Activated naive CD4-positive, alpha-beta T cell treated with anti-CD3 and anti-CD28 coated beads, Interleukin-2, amount 50 U/mL, for 24 hours (primary cell): ENCODE results near the gene CCDC27.

Source experiments
- H3K27ac Mint-ChIP-seq: one replicate; pipeline ENCODE4 v1.8.0; 2021; ENCODE audit warnings: mild to moderate bottlenecking, mixed read lengths
- H3K27me3 Mint-ChIP-seq: one replicate; pipeline ENCODE4 v1.8.0; 2021; ENCODE audit warnings: mixed read lengths
- H3K36me3 Mint-ChIP-seq: one replicate; pipeline ENCODE4 v1.8.0; 2021; ENCODE audit warnings: mixed read lengths
- H3K4me1 Mint-ChIP-seq: one replicate; pipeline ENCODE4 v1.8.0; 2021; ENCODE audit warnings: mixed read lengths
- H3K4me3 Mint-ChIP-seq: one replicate; pipeline ENCODE4 v1.8.0; 2021; ENCODE audit warnings: mild to moderate bottlenecking, mixed read lengths
- H3K9me3 Mint-ChIP-seq: one replicate; pipeline ENCODE4 v1.8.0; 2021; ENCODE audit warnings: mixed read lengths

CCDC27 gene

DNA sequence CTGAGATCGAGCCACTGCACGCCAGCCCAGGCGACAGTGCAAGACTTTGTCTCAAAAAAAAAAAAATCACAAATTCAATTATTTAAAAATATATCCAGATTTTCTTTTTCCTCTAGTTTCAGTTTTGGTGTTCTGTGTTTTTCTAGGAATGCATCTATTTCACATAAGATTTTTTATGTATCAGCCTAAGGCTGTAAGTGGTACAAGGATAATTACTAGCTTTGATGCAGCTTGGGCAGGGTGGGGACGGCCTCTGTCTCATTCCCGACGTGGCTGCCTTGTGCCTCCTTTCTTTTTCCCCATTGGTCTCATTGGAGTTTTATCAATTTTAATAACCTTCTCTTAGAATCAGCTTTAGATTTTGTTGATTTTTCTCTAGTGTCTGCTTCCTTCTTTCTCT lies 6.9 kb downstream of the CCDC27 start:
- no peaks in the 10 kb centered on the region for H3K36me3 Mint-ChIP-seq
- peaks cover 12% of the 10 kb centered on the region for H3K27me3 Mint-ChIP-seq
- no peaks in the 10 kb centered on the region for H3K4me1 Mint-ChIP-seq
- H3K27ac Mint-ChIP-seq, result no peak overlapping the region
- H3K9me3 Mint-ChIP-seq, result no peaks in the 10 kb centered on the region
- H3K4me3 Mint-ChIP-seq, result no peak overlapping the region

DNA sequence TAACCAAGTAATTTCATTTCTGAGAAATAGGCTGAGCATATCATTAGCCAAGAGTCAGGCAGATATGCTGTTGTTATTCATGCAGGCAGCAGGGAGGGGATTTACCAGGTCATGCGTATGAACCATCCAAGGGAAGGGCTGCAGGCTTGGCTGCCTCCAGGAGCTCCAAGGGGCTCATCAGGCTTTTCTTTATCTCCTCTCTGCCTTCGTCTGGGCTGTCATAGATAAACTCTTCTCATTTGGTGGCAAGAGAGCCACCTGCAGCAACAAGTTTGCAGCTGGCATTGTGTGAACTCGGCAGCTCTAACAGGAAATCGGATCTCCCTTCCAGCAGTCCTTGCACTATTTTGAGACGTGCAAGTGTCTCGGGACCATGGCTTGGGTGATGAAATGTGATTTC lies 7.5 kb downstream of the CCDC27 start:
- no peaks in the 10 kb centered on the region for H3K36me3 Mint-ChIP-seq
- H3K9me3 Mint-ChIP-seq, result no peaks in the 10 kb centered on the region
- H3K4me1 Mint-ChIP-seq, result no peaks in the 10 kb centered on the region
- no peak overlapping the region for H3K4me3 Mint-ChIP-seq
- peaks cover 14% of the 10 kb centered on the region for H3K27me3 Mint-ChIP-seq
- no peak overlapping the region for H3K27ac Mint-ChIP-seq

DNA sequence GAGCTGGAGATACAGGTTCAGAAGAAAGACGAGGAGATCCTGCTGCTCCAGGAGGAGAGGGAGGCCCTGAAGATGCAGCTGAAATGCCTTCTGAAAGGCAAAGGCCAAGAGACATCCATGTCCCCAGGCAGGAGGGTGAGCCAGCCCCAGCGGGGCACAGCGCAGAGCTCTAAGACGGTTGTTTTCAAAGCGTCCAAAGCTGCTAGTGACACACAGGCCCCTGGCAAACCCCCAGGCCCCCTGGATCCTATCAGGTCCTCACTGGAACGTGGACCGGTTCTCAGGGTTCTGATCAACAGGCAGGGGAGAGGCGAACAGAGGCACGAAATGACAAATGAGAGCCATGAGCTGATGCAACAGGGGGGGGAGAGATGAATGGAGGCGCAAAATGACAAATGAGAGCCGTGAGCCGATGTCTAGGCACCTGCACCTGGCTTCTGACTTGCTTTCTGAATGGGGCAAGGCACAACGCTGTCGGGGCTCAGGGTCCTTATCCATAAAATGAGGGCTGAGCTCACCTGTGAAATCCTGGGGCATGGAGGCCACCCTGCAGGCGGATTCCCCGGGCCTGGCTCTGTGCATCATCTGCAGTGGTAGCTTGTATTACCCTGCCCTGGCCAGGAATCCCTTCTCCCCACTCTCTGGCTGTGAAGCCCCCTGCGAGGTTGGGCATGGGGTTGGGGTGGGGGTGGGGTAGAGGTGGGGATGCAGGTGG lies 9.2 kb downstream of the CCDC27 start:
- Mint-ChIP-seq H3K27me3 (peaks cover 14% of the 10 kb centered on the region), H3K9me3 (no peaks in the 10 kb centered on the region), H3K4me1 (no peaks in the 10 kb centered on the region), H3K36me3 (no peaks in the 10 kb centered on the region), H3K27ac (no peak overlapping the region), H3K4me3 (no peak overlapping the region)

DNA sequence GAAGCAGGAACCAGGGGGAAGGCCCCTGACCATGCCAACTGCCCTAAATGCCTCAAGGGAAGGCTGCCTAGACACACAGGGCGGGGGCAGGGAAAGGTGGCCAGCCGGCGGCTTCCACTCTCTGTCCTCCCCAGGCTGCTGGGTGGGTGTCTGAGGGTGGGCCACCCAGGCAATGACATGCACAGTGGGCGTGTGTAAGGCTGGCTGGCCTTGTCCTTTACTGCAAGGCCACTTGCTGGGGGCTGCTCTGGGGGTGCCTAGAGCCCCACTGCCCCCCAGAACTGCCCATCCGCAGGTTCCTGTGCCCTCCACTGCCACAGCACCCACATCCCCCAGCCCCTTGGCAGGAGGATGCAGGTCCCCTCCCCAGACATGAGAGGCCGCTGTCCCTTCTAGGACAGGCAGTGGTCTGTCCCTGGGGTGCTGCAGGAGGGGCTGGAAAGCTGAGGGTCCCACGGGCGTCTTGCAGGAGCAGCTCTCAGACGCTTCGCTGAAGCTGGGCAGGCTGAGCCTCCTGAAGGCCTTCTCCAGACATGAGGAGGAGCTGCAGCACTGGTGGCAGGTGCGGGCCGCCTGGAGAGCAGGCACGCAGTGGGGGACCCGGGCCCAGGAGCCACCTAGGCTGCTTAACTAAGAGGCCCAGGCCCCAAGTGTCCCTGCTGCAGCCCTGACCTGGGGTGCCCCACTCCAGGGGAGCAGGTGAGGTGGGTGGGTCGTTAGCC lies 10.1 kb downstream of the CCDC27 start:
- Mint-ChIP-seq H3K4me3 (no peak overlapping the region), H3K4me1 (no peaks in the 10 kb centered on the region), H3K9me3 (no peaks in the 10 kb centered on the region), H3K27ac (no peak overlapping the region), H3K36me3 (no peaks in the 10 kb centered on the region), H3K27me3 (peaks cover 14% of the 10 kb centered on the region)

DNA sequence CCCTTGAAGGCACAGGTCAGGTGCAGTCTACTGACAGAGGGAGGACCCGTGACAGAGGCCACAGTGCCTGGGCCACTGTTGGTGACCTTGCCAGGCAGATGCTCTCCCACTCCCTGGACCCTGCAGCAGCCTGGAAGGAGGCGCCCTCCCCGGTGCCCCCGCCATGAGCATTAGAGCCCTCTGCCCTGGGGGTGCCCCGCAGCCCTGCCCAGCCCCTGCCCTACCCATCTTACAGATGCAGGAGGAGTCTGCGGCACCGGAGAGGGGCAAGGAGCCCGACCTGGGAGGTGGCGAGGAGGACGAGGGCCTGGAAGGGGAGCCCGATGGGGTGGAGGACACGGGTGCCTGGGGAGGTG lies 10.6 kb downstream of the CCDC27 start:
- H3K27ac Mint-ChIP-seq, result no peak overlapping the region
- no peaks in the 10 kb centered on the region for H3K36me3 Mint-ChIP-seq
- no peak overlapping the region for H3K4me3 Mint-ChIP-seq
- H3K27me3 Mint-ChIP-seq, result peaks cover 14% of the 10 kb centered on the region
- no peaks in the 10 kb centered on the region for H3K4me1 Mint-ChIP-seq
- no peaks in the 10 kb centered on the region for H3K9me3 Mint-ChIP-seq

DNA sequence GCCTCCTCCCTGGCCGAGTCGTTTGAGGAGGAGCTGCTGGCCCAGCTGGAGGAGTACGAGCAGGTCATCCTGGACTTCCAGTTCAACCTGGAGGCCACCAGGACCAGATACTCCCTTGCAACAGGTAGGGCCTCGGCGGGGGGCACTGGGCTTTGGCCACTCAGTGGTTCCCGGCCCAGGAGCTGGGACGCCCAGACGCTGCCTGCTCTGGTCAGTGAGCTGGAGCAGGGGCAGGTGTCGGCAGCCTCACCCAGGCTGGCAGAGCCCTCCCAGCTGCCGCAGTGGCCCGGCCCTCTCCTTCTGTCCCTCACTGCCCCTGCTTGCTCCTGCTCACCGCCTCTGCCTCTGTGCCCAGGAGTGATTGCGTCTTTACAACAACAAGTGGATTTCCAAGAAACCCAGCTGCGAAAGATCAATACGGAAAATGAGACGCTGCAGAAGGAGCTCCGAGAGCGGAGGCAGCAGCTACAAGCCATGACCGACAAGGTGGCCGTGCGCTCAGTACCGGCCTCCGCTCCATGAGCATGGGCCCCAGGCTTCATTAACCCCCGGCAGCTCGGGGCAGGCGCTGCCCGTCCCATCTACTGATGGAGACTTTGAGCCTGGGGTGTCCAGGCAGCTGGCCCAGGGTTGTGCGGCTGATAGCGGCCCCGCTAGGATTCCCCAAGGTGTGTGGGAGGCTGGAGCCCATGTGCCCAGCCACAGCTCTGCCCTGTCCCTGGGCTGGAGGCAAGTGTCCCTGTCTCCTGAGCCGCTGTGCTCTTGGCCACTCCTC lies 11.3 kb downstream of the CCDC27 start:
- peaks cover 14% of the 10 kb centered on the region for H3K27me3 Mint-ChIP-seq
- no peaks in the 10 kb centered on the region for H3K36me3 Mint-ChIP-seq

DNA sequence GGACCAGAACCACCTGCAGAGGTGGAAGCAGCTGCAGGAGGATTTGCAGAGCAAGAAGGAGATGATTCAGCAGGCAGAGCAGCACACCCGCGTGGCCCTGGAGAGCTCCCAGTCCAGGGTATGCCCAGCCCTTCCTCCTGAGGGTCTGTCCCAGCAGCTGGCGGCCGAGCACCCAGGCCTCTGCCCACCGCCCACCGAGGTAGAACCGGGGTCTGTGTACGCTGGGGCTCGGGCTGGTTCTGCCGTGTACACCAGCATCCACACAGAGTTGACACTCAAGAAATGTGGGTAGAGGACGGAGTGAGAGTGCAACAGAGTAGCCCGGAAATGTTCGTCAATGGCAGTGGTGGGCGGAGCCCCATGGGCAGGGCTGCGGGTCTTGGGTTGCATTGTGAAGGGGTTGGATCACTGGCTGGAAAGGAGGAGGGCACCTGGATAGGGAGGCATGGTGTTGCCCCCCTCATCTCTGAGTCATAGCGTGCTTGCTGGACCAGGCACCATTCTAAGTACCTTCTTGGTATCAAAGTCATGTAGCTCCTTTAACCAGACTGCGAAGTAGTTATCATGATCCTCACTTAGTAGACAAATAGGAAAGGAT lies 15.2 kb downstream of the CCDC27 start:
- no peak overlapping the region for H3K4me3 Mint-ChIP-seq
- no peaks in the 10 kb centered on the region for H3K9me3 Mint-ChIP-seq
- H3K27ac Mint-ChIP-seq, result no peak overlapping the region
- peaks cover 10% of the 10 kb centered on the region for H3K4me1 Mint-ChIP-seq
- H3K27me3 Mint-ChIP-seq, result peaks cover 3% of the 10 kb centered on the region
- H3K36me3 Mint-ChIP-seq, result no peaks in the 10 kb centered on the region

More for the DNA sequence above, 11.3 kb downstream of the CCDC27 start:
- Mint-ChIP-seq H3K4me3 (no peak overlapping the region), H3K9me3 (no peaks in the 10 kb centered on the region), H3K4me1 (no peaks in the 10 kb centered on the region), H3K27ac (no peak overlapping the region)

DNA sequence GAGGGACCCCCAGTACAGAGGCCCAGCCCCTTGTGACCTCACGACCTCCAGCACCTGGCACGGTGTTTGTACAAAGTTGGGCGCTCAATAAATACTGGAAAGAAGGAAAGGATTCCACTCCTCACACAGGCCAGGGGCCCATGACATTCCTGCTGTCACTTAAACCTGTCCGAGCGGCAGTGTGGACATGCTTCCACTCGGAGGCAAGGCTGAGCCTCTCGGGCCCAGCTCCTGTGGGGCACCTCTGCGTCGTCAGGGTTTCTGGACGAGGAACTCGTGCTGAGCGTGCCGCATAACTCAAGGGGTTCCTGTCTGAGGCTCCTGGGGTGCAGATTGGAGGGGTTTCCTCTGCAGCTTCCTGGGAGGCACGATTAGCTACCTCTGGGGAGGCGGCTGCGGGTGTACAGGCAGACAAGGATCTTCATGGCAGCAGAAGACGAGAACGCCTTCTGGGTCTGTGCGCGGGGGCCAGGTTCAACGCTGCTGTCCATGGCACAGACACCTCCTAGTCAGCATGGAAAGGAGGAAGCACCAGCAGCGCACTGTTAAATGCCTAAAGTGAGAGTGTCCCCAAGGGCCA lies 16.7 kb downstream of the CCDC27 start:
- Mint-ChIP-seq H3K4me1 (peaks cover 10% of the 10 kb centered on the region), H3K27ac (peak overlapping the region; percentile 12), H3K4me3 (no peak overlapping the region), H3K36me3 (no peaks in the 10 kb centered on the region), H3K9me3 (no peaks in the 10 kb centered on the region), H3K27me3 (peaks cover 2% of the 10 kb centered on the region)

DNA sequence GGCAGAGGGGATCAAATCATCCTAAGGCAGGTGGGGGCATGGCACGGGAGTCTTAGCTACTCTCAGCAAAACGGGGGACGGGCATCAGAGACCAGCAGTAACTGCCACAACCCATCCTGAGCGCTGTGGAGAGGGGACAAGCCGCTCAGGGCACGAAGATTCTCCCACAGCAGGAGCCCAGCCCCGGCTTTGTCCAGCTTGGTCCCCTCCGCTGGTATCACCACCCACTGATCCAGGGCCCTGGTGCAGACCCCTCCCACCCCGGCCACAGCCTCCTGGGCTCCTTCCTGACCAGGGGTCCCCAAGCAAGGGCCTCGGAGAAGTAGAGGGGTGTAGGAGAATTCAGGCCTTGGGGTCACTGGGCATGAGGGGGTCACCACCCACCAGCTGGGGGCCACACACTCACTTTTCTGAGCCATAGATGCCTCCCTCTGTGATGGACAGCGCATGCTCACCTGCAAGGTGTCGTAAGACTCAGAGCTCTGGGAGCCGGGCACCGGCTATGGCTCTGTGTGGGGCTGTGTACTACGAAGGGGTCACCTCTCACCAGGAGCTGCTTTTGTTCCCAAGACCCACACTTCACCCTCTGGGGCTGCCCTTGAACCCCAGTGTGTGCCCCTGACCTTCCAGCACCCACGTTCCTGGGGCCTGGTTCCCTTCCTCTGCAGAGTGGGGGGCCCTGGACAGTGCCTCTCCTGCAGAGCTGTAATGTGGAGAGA lies 18.0 kb downstream of the CCDC27 start:
- H3K36me3 Mint-ChIP-seq, result no peaks in the 10 kb centered on the region
- H3K9me3 Mint-ChIP-seq, result no peaks in the 10 kb centered on the region
- no peaks in the 10 kb centered on the region for H3K27me3 Mint-ChIP-seq
- H3K27ac Mint-ChIP-seq, result no peak overlapping the region
- H3K4me1 Mint-ChIP-seq, result peaks cover 10% of the 10 kb centered on the region
- H3K4me3 Mint-ChIP-seq, result no peak overlapping the region

DNA sequence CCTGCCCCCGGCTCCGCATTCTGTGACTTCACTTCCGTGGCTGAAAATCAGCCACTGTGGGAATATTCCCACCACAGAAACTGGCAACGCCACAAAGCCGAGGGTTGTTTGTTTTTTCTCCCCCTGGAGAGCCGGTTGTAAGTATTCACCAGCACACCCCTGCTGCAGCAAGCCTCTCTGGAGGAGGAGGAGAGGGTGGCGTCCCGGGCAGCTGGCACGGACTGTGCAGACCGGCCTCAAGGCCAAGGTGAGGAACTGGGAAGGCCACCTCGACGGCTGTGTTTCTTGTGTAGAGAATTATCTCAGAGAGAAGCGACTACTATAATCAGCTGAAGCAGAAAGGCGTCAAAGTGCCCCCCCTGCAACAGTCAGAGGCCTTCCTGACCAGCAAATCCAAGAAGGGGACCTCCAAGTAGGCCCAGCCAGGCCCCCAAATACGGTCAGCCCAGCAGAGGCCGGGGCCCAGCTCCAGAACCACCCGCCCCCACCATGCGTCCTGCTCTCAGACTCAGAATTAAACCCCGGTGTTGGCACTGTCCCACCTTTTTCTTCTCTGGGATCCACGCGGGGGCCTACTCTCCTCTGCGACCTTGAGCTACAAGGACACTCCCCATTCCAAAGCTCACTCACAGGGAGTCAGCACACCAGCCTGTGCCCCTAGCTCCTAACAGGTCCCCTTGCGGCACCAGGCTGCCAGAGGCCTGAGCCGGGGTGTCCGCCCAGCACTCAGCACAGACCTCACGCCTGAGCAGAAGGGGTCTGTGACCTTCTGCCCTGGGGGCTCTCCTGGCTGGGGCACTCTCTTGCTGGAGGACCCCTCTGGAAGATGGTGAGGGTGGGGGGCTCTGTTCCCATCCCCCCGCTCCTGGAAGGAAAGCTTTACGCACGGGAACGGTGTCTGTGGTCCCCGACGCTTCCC lies 19.1 kb downstream of the CCDC27 start:
- Mint-ChIP-seq H3K27me3 (no peaks in the 10 kb centered on the region), H3K4me1 (peaks cover 10% of the 10 kb centered on the region), H3K36me3 (no peaks in the 10 kb centered on the region), H3K4me3 (peak overlapping the region; percentile 81), H3K9me3 (no peaks in the 10 kb centered on the region), H3K27ac (peak overlapping the region; percentile 72)

DNA sequence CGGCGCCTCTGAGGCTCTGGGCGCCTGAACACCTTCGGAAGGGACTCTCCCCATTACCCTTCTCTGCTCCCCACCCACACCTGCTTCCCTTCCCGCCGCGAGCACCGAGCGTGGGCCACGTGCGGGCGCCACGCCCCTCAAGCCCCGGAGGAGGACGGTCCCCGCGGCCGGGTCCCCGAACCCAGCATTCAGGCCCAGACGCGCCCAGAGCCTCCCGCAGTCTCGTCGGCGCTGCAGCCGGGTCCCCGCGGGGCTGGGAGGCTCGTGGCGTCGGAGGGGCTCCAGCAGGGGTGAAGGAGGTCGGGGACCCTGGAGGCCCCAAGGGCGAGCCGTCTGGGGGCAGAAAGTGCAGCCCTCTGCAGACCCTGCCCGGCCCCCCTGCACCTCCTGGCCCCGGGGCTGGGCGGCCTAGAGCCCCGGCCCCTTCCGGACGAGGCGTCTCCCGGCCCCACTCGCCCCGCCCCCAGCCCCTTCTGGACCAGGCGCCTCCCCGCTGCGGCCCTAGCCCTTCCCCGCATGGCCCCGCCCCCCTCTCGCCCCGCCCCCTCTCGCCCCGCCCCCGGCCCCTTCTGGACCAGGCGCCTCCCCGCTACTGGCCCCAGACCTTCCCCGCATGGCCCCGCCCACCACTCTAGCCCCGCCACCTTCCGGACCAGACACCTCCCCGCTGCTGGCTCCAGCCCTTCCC lies 19.9 kb downstream of the CCDC27 start:
- Mint-ChIP-seq H3K27me3 (no peaks in the 10 kb centered on the region), H3K36me3 (no peaks in the 10 kb centered on the region), H3K4me3 (peak overlapping the region; percentile 81), H3K9me3 (no peaks in the 10 kb centered on the region), H3K4me1 (peaks cover 10% of the 10 kb centered on the region), H3K27ac (peak overlapping the region; percentile 72)

DNA sequence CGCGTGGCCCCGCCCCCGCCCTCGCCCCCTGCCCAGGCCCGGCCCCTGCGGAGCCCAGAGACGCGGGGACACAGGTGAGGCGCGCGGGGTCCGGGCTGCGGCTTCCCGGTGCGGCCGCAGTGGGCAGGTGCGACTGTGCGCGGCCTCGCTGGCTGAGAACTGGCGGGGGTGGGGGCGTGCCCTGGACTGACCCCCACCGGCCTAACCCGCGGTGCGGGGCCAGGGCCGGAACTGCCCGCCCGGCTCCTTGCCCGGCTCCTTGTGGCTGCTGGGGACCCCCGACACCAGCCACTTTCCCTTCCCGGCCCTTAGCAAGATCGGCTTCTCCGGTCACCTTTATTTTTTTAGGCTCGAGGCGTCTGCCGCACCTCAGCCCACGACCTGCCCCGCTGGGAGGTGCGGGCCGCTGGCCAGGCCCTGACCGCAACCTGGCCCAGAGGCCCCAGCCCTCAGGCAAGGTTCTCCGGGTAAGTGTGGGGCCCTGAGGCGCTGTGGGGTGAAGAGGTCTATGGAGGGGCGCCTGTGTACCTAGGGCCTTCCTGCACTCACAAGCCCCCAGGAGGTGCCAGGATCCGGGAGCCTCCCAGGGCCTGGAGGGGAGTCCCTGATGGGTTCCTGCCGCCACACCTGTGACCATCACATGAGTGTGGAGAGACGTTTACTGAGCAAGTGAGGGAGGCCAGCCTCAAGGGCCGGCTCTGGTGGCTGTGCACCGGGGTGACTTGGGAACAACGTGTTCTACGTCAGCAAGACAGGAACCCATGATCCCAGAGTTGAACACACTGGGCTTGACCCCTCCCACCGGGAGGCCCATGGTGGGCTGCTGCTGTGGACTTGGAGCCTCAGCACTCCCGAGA lies 20.7 kb downstream of the CCDC27 start, which contains the start of gene SMIM1:
TSS of gene SMIM1 (plus strand) at position 35 of the 857 bp plus-strand sequence. CDS start 2,625 bp downstream, outside the sequence.
- Mint-ChIP-seq H3K4me3 (peak within 1 kb of the TSS; percentile 81), H3K36me3 (no peaks in the 10 kb centered on the region), H3K9me3 (no peaks in the 10 kb centered on the region), H3K27ac (peak within 1 kb of the TSS; percentile 72), H3K4me1 (peaks cover 10% of the 10 kb centered on the region), H3K27me3 (no peaks in the 10 kb centered on the region)
